ENCODE data around the gene EFCAB12. TPM values are rescaled to one million over a fixed set of nuclear protein-coding genes. Genes with fewer than 3 reads are reported as not detected.
"Not testable (repeated sequence)": the region's sequence is repeated elsewhere in the genome, so short reads cannot be mapped to it uniquely, and the experiment has no call there.

Gene EFCAB12
- total RNA-seq, 2 donors from 2014 or later: 1.0 to 1.4 TPM

- peak; percentile 46 to 62 for ATAC-seq (replicated peaks in 1 of 2)
- Mint-ChIP-seq H3K4me1 (ENCODE audit: low read depth) (peaks cover 48% of the 10 kb centered on the region), H3K4me3 (peak overlapping the region in 1 of 2 donors; percentile 17), H3K27ac (peak overlapping the region; percentile 13), H3K36me3 (ENCODE audit: insufficient read depth in 2 of 2) (peaks cover 0 to 2% of the 10 kb centered on the region in 2 donors), H3K9me3 (peaks cover 0 to 4% of the 10 kb centered on the region in 2 donors), H3K27me3 (ENCODE audit: low read depth) (peaks cover 9% of the 10 kb centered on the region)
- DNase-seq: no peak
These were observed 4.1 kb downstream of the EFCAB12 start for GRCh38 chr3:129424185-129424841.

DNA sequence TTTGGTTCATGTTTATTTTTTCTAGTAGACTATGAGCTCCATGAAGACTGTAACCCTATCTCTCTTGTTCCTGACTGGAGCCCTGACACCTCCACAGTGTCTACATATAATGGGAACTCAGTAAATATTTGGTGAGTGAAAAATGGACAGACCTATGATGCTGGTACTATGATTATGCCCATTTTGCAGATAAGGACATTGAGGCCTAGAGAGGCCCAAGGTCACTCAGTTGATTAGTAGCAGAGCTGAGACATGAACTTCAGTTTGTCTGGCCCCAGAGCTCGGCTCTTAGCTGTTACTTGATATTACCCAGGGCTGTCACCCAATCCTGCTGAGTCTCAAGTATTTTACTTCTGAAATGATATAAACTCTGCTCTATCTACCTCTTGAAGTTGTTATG is 5.5 kb downstream of the EFCAB12 start:
- peaks cover 33% of the 10 kb centered on the region for H3K4me1 Mint-ChIP-seq (ENCODE audit: low read depth)
- DNase-seq (no peak), ATAC-seq (replicated peaks in 1 of 2) (no peak)
- H3K27me3 Mint-ChIP-seq (ENCODE audit: low read depth): peaks cover 6% of the 10 kb centered on the region
- H3K4me3 Mint-ChIP-seq: no peak overlapping the region
- H3K9me3 Mint-ChIP-seq: peaks cover 0 to 4% of the 10 kb centered on the region in 2 donors
- no peak overlapping the region for H3K27ac Mint-ChIP-seq
- peaks cover 0 to 2% of the 10 kb centered on the region in 2 donors for H3K36me3 Mint-ChIP-seq (ENCODE audit: insufficient read depth in 2 of 2)

GRCh38 chr3:129421988-129422745 is 6.3 kb downstream of the EFCAB12 start:
- Mint-ChIP-seq H3K27me3 (ENCODE audit: low read depth) (no peaks in the 10 kb centered on the region), H3K4me3 (no peak overlapping the region), H3K36me3 (ENCODE audit: insufficient read depth in 2 of 2) (peaks cover 0 to 2% of the 10 kb centered on the region in 2 donors), H3K27ac (no peak overlapping the region), H3K9me3 (peaks cover 0 to 4% of the 10 kb centered on the region in 2 donors), H3K4me1 (ENCODE audit: low read depth) (peaks cover 26% of the 10 kb centered on the region)
- DNase-seq (no peak), ATAC-seq (replicated peaks in 1 of 2) (no peak)

DNA sequence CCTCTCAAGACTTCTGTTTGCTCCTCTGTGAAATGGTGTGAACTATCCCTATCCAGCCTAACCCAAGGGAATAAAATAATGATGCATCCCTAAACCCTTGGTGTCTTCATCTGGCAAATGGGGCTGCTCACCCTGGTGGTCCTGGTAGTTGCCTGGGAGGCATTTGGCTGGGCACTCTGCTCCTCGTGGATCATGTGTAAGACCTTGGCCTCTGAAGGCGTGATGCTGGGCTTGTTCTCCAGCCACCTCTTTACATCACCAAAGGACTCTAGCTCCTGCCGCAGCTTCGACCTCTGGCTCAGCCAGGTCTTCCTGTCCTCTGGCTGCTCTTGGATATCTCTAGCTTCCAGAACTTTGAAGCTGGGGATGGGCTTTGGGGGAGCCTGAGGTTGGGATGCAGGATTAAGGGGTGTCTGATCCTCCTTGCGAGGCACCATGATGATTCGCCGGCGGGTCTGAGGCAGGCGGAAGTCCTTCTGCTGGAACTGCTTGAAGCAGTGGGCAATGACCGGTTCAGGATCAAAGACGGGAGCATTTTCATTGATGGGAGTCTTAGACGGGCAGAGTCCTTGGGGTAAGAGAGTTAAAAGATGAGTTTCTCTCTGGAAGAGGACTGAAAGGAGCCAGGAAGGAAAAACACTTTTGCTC is 7.1 kb downstream of the EFCAB12 start:
- Mint-ChIP-seq H3K27me3 (ENCODE audit: low read depth) (no peaks in the 10 kb centered on the region), H3K4me1 (ENCODE audit: low read depth) (peaks cover 26% of the 10 kb centered on the region), H3K27ac (no peak overlapping the region), H3K36me3 (ENCODE audit: insufficient read depth in 2 of 2) (peaks cover 0 to 2% of the 10 kb centered on the region in 2 donors), H3K4me3 (no peak overlapping the region), H3K9me3 (peaks cover 0 to 4% of the 10 kb centered on the region in 2 donors)
- no peak for DNase-seq
- no peak for ATAC-seq (replicated peaks in 1 of 2)

GRCh38 chr3:129419476-129419875 is 9.0 kb downstream of the EFCAB12 start:
- DNase-seq (no peak), ATAC-seq (replicated peaks in 1 of 2) (no peak)
- Mint-ChIP-seq H3K9me3 (peaks cover 0 to 4% of the 10 kb centered on the region in 2 donors), H3K4me1 (ENCODE audit: low read depth) (peaks cover 11% of the 10 kb centered on the region), H3K36me3 (ENCODE audit: insufficient read depth in 2 of 2) (peaks cover 0 to 2% of the 10 kb centered on the region in 2 donors), H3K27ac (no peak overlapping the region), H3K4me3 (no peak overlapping the region), H3K27me3 (ENCODE audit: low read depth) (no peaks in the 10 kb centered on the region)

DNA sequence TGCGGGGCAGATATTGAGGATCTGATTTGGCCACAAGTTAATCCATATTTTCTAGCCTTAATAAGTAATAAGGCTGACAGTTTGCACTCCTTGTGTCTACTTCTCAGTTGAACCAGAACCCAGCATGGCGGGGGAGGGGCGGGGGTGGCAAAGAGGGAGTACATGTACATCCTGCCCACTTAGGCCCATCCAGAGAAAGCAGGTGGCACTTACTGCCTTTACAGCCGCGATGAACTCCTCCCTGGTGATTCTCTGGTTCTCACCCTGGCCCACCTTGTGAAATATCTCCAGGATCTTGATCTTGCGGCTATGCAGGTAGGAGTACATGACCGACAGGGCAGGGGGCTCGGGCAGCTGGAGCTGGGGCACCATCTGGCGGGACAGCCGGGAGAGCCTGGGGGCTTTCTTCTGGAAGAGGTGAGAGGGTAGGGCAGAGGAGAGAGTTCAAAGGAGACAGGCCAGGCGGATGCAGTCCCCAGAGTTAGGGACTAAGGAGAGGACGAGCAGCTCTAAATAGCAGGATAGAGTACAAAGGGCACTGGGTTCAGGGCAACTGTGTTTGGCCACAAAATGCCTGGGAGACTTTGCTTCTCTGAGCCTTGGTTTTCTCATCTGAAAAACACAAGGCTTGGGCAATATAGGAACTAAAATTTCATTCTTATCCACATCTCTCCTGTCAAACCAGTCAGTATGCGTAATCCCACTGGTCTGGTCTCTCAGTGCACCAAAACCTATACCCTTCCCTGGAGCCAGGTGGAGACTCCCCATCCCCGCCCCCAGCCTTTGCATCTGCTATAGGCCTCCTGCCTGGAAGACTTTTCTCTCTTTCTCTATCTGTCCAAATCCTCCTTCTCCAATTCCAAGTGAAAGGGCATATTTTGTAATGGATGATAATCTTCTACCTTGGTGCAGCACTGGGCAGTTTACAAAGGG is 10.1 kb downstream of the EFCAB12 start:
- no peaks in the 10 kb centered on the region for H3K9me3 Mint-ChIP-seq
- peaks cover under 1% of the 10 kb centered on the region for H3K27me3 Mint-ChIP-seq (ENCODE audit: low read depth)
- ATAC-seq (replicated peaks in 1 of 2) (no peak), DNase-seq (no peak)
- H3K4me1 Mint-ChIP-seq (ENCODE audit: low read depth): peaks cover 6% of the 10 kb centered on the region
- H3K36me3 Mint-ChIP-seq (ENCODE audit: insufficient read depth in 2 of 2): no peaks in the 10 kb centered on the region
- no peak overlapping the region for H3K27ac Mint-ChIP-seq
- H3K4me3 Mint-ChIP-seq: no peak overlapping the region

DNA sequence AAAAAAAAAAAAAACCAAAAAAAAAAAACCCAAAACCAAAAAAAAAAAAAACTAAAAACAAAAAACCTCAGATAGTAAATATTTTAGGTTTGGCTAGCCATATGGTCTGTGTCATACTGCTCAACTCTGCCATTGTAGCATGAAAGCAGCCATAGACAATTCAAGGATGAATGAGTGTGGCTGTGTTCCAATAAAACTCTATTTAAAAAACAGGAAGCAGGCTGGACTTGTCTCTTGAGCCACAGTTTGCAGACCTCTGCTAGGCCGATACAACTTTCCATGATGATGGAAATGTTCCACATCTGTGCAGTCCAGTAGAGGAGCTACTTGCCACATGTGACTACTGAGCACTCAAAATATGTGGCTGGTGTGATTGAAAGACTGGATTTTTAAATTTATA is 11.1 kb downstream of the EFCAB12 start:
- H3K27ac Mint-ChIP-seq: no peak overlapping the region
- no peak overlapping the region for H3K4me3 Mint-ChIP-seq
- H3K9me3 Mint-ChIP-seq: no peaks in the 10 kb centered on the region
- H3K27me3 Mint-ChIP-seq (ENCODE audit: low read depth): peaks cover 6% of the 10 kb centered on the region
- ATAC-seq (replicated peaks in 1 of 2): no peak
- H3K36me3 Mint-ChIP-seq (ENCODE audit: insufficient read depth in 2 of 2): no peaks in the 10 kb centered on the region
- H3K4me1 Mint-ChIP-seq (ENCODE audit: low read depth): peaks cover 6% of the 10 kb centered on the region
- no peak for DNase-seq

- H3K36me3 Mint-ChIP-seq (ENCODE audit: insufficient read depth in 2 of 2): no peaks in the 10 kb centered on the region
- no peak overlapping the region for H3K4me3 Mint-ChIP-seq
- H3K27me3 Mint-ChIP-seq (ENCODE audit: low read depth): peaks cover 6% of the 10 kb centered on the region
- no peaks in the 10 kb centered on the region for H3K9me3 Mint-ChIP-seq
- no peak overlapping the region for H3K27ac Mint-ChIP-seq
- H3K4me1 Mint-ChIP-seq (ENCODE audit: low read depth): peaks cover 6% of the 10 kb centered on the region
- ATAC-seq (replicated peaks in 1 of 2): no peak
- no peak for DNase-seq
These were observed 12.0 kb downstream of the EFCAB12 start for GRCh38 chr3:129416415-129416814.

DNA sequence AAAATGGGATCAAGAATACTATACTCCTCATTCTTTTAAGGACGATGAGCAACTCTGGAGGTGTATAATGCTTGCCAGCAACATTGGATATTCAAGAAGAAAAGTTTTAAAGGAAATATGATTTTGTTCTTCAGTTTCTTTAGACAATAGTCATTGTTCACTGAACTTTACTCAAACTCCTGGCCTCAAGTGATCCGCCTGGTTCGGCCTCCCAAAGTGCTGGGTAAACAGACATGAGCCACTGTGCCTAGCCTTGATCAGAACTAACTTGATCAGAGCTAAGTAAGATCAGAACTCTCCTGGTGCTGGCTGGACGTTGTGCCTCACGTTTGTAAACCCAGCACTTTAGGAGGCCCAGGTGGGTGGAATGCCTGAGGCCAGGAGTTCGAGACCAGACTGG is 12.6 kb downstream of the EFCAB12 start:
- Mint-ChIP-seq H3K27ac (no peak overlapping the region), H3K4me1 (ENCODE audit: low read depth) (peaks cover 6% of the 10 kb centered on the region), H3K36me3 (ENCODE audit: insufficient read depth in 2 of 2) (no peaks in the 10 kb centered on the region), H3K27me3 (ENCODE audit: low read depth) (peaks cover 6% of the 10 kb centered on the region), H3K4me3 (no peak overlapping the region), H3K9me3 (no peaks in the 10 kb centered on the region)
- ATAC-seq (replicated peaks in 1 of 2) (no peak), DNase-seq (no peak)

DNA sequence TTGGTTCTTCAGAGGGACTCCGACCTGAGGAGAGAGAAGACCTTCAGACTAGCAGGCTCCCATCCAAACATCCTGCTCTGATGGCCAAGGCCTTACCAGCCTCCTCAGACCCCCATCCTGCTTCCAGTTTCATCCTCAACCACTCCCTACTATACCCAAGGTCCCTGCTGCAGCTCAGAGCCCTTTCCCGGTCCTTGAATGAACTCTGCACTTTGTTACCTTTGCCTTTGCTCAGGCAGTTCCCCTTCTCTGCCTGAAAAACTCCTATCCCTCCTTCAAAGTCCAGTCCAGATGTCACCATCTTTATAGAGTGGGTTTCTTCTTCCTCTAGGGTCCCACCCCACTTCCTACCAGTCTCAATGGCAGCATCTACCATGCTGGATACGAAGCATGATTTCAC is 13.1 kb downstream of the EFCAB12 start:
- peaks cover 6% of the 10 kb centered on the region for H3K27me3 Mint-ChIP-seq (ENCODE audit: low read depth)
- DNase-seq (no peak), ATAC-seq (replicated peaks in 1 of 2) (no peak)
- no peak overlapping the region for H3K4me3 Mint-ChIP-seq
- no peaks in the 10 kb centered on the region for H3K36me3 Mint-ChIP-seq (ENCODE audit: insufficient read depth in 2 of 2)
- no peak overlapping the region for H3K27ac Mint-ChIP-seq
- H3K9me3 Mint-ChIP-seq: no peaks in the 10 kb centered on the region
- H3K4me1 Mint-ChIP-seq (ENCODE audit: low read depth): peaks cover 6% of the 10 kb centered on the region

- ATAC-seq (replicated peaks in 1 of 2) (peak; percentile 31 to 76), DNase-seq (no peak)
- no peak overlapping the region for H3K27ac Mint-ChIP-seq
- H3K36me3 Mint-ChIP-seq (ENCODE audit: insufficient read depth in 2 of 2): no peaks in the 10 kb centered on the region
- H3K4me1 Mint-ChIP-seq (ENCODE audit: low read depth): peaks cover 6% of the 10 kb centered on the region
- H3K4me3 Mint-ChIP-seq: no peak overlapping the region
- no peaks in the 10 kb centered on the region for H3K9me3 Mint-ChIP-seq
- peaks cover 6% of the 10 kb centered on the region for H3K27me3 Mint-ChIP-seq (ENCODE audit: low read depth)
These were observed 14.5 kb downstream of the EFCAB12 start for GRCh38 chr3:129413687-129414506.

- H3K27ac Mint-ChIP-seq; H3K9me3 Mint-ChIP-seq; H3K4me1 Mint-ChIP-seq (ENCODE audit: low read depth); H3K36me3 Mint-ChIP-seq (ENCODE audit: insufficient read depth in 2 of 2); DNase-seq; ATAC-seq (replicated peaks in 1 of 2); H3K4me3 Mint-ChIP-seq; H3K27me3 Mint-ChIP-seq (ENCODE audit: low read depth): not testable (repeated sequence)
These were observed 15.2 kb downstream of the EFCAB12 start for GRCh38 chr3:129413238-129413637.

Measured in activated T-cell treated with anti-CD3 and anti-CD28 coated beads, Interleukin-2, amount 50 U/mL, for 72 hours (primary cell).